ENCODE data around the gene PRDM16. TPM values are rescaled to one million over a fixed set of nuclear protein-coding genes. Genes with fewer than 3 reads are reported as not detected.

The PRDM16 gene
- total and polyA plus RNA-seq, 2 of the 4 experiments (the other 2 are of a cell fraction) = 0.02 TPM; not detected in 1

DNA sequence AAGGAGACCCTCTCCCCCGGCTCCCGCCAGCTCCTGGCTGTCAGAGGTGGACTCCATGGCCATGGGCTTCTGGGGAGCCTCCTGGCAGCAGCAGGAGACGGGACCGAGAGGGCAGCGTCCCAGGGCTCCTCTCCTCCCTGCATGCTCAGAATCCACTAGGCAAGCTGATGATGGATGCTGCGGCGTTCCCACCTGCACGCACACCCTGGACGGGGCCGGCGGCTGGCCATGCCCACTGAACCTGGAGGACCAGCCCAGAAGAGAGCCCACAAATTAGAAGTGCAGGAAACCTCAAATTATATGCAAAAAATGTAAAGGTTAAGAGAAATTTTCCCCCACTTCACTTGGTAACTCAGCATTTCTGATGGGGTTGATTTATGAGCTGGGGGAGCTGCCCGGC, 308.2 kb downstream of the PRDM16 start:
- BruUV-seq (replicated peaks) = no TSS peak
- CTCF ChIA-PET = no interaction called here
- DNase-seq (no peak), ATAC-seq (ENCODE audit: low read depth) (no peak)
- Histone ChIP-seq H2BK15ac (ENCODE audit: low read depth, low read length) (no peak overlapping the region), H3K23ac (ENCODE audit: low read depth, low read length) (no peak overlapping the region), H3K4ac (ENCODE audit: low read depth, low read length) (no peak overlapping the region), H2AK5ac (ENCODE audit: low read depth, low read length) (no peak overlapping the region), H2AFZ (replicated peaks; ENCODE audit: low read length, poor library complexity) (no peak overlapping the region), H3K4me1 (ENCODE audit: control insufficient read depth, insufficient read depth, low read length) (no peaks in the 10 kb centered on the region), H3K4me2 (ENCODE audit: low read depth, low read length) (no peak overlapping the region), H4K20me1 (ENCODE audit: insufficient read depth, low read length) (no peaks in the 10 kb centered on the region), H3K79me1 (ENCODE audit: low read depth in 1 of 2, low read length in 2 of 2) (no peaks in the 10 kb centered on the region), H3K36me3 (ENCODE audit: control insufficient read depth, insufficient read depth, low read length) (no peaks in the 10 kb centered on the region), H2BK5ac (ENCODE audit: low read depth, low read length, poor library complexity, severe bottlenecking) (no peak overlapping the region), H3K27ac (ENCODE audit: insufficient read depth, low read length) (no peak overlapping the region), H3K9me3 (ENCODE audit: control insufficient read depth, insufficient read depth, low read length) (no peaks in the 10 kb centered on the region), H3K9ac (ENCODE audit: low read depth, low read length) (no peak overlapping the region), H3K56ac (ENCODE audit: extremely low read depth, insufficient read depth, low read length) (no peak overlapping the region), H3K27me3 (ENCODE audit: control insufficient read depth, insufficient read depth, low read length) (no peaks in the 10 kb centered on the region; the same call in 1 of the 2 replicates), H3K9me1 (ENCODE audit: insufficient read depth, low read length) (no peaks in the 10 kb centered on the region), H4K91ac (ENCODE audit: insufficient read depth, low read depth, low read length) (no peak overlapping the region), H4K5ac (ENCODE audit: low read depth, low read length) (no peak overlapping the region), H3K18ac (ENCODE audit: low read depth, low read length) (no peak overlapping the region), H2BK120ac (ENCODE audit: low read depth, low read length) (no peak overlapping the region), H2AK9ac (replicated peaks; ENCODE audit: low read depth, low read length, poor library complexity) (no peak overlapping the region), H3K14ac (replicated peaks; ENCODE audit: low read depth, low read length) (no peak overlapping the region), H2BK20ac (ENCODE audit: low read depth, low read length) (no peak overlapping the region), H4K8ac (ENCODE audit: low read depth in 2 of 2, low read length in 2 of 2) (no peak overlapping the region), H3K4me3 (ENCODE audit: insufficient read depth, low read depth, low read length) (no peak overlapping the region)
- no CpG with 5 or more reads among the region's 12 CpGs for WGBS, 2 experiments (ENCODE audit: extremely low coverage in 2 of 2, insufficient read length in 1 of 2)
- in situ Hi-C loops (cut with MboI; ENCODE audit: low sequenced_read_pairs) (no loop called here), dilution Hi-C loops (cut with HindIII; ENCODE audit: low sequenced_read_pairs, unreplicated experiment) (no loop called here), intact Hi-C loops (cut with micrococcal nuclease) (no loop called here)
- POLR2A ChIA-PET (ENCODE audit: unreplicated experiment) = no interaction called here
- no peak for TF ChIP-seq BHLHE40 (IDR thresholded peaks at IDR 0.05; ENCODE audit: low read depth, low read length)
- TF ChIP-seq POLR2A (IDR thresholded peaks at IDR 0.05; ENCODE audit: low read depth, low read length) = no peak
